GM12878 (cell line): ENCODE measurements around the gene CARD16. TPM values are rescaled to one million over a fixed set of nuclear protein-coding genes. Genes with fewer than 3 reads are reported as not detected.

Experiments used
- ATAC-seq: fragments of 200-7000 bp; cut with Tn5 transposase; 3 replicates; pipeline ENCODE4 v1.9.1; 2020; ENCODE audit warnings: mild to moderate bottlenecking, moderate library complexity
- BruUV-seq: library from RNA; stranded (reverse); fragments of 400-500 nt; replicated peaks from 2 replicates; lab custom pipeline; 2021; lab: Mats Ljungman, UMichigan
- CTCF ChIA-PET: fragments of 300-600 bp; sonication (Branson Sonifier 250); formaldehyde crosslinking; extraction: SDS; loops from one replicate; lab custom pipeline; 2021; ENCODE audit warnings: inconsistent platforms; lab: Yijun Ruan, JAX
- POLR2A ChIA-PET: fragments of 350-600 bp; formaldehyde crosslinking; extraction: SDS; loops from one replicate; lab custom pipeline; 2021; ENCODE audit warnings: inconsistent platforms; lab: Charles Lee
- RAD21 ChIA-PET: fragments of 300-600 bp; sonication (Branson Sonifier 250); formaldehyde crosslinking; loops from one replicate; lab custom pipeline; 2023; ENCODE audit warnings: antibody characterized with exemption; ENCODE audit not compliant: unreplicated experiment; lab: Charles Lee
- SMC1A ChIA-PET: fragments of 300-600 bp; sonication (Branson Sonifier 250); formaldehyde crosslinking; loops from one replicate; lab custom pipeline; 2023; ENCODE audit not compliant: unreplicated experiment, uncharacterized antibody; lab: Charles Lee
- DNase-seq: peaks from one replicate; pipeline ENCODE4 v3.0.0-alpha.2; 2011; ENCODE audit warnings: low read depth, low spot score
- FAIRE-seq: peaks from 3 replicates; lab custom pipeline; 2011; peaks lifted over from hg19 to GRCh38; lab: Jason Lieb, UNC
- H2AFZ ChIP-seq: 2 replicates; pipeline ENCODE4 v1.6.0; 2011; ENCODE audit warnings: low read depth, low read length, control low read depth; ENCODE audit not compliant: control insufficient read depth
- H3K27ac ChIP-seq: 2 replicates; pipeline ENCODE4 v1.5.1; 2011; ENCODE audit warnings: control low read depth; ENCODE audit not compliant: control insufficient read depth, insufficient read depth
- H3K27me3 ChIP-seq, 2 experiments: replicated peaks in 1 of 2; 2 replicates each; pipeline versions ENCODE4 v1.6.0 to v1.6.1; 2011; ENCODE audit warnings: low read length in 1 of 2; ENCODE audit not compliant: control insufficient read depth in 2 of 2, insufficient read depth in 2 of 2
- H3K36me3 ChIP-seq, 2 experiments: 2 replicates each; pipeline ENCODE4 v1.5.1; 2011; ENCODE audit warnings: low read length in 1 of 2; ENCODE audit not compliant: control insufficient read depth in 2 of 2, insufficient read depth in 2 of 2
- H3K4me1 ChIP-seq: 2 replicates; pipeline ENCODE4 v1.6.1; 2011; ENCODE audit warnings: mild to moderate bottlenecking, low read length, moderate library complexity, mixed read lengths; ENCODE audit not compliant: control insufficient read depth, insufficient read depth
- H3K4me2 ChIP-seq: 2 replicates; pipeline ENCODE4 v1.6.0; 2011; ENCODE audit warnings: control low read depth; ENCODE audit not compliant: control insufficient read depth, insufficient read depth
- H3K4me3 ChIP-seq: fragments of 200-600 bp; sonication (generic); 2 replicates; pipeline ENCODE4 v1.5.1; 2016
- H3K79me2 ChIP-seq: 2 replicates; pipeline ENCODE4 v1.6.0; 2011; ENCODE audit warnings: low read length; ENCODE audit not compliant: control insufficient read depth, insufficient read depth
- H3K9ac ChIP-seq: 2 replicates; pipeline ENCODE4 v1.8.0; 2011; ENCODE audit warnings: low read length, control low read depth, mixed read lengths; ENCODE audit not compliant: control insufficient read depth, insufficient read depth
- H3K9me3 ChIP-seq: replicated peaks from 3 replicates; pipeline ENCODE4 v1.5.1; 2011; ENCODE audit warnings: mild to moderate bottlenecking, low read length; ENCODE audit not compliant: control insufficient read depth, insufficient read depth
- H4K20me1 ChIP-seq: 2 replicates; pipeline ENCODE4 v1.6.0; 2011; ENCODE audit not compliant: control insufficient read depth, insufficient read depth
- EP300 ChIP-seq, 2 experiments: fragments of 150-350 bp in 1 of 2; IDR thresholded peaks; 2 replicates each; pipeline ENCODE4 v1.6.1; 2011 to 2012; ENCODE audit warnings: low read depth in 2 of 2, low read length in 2 of 2, borderline replicate concordance in 1 of 2, improper control_type of control experiment in 1 of 2, inconsistent platforms in 1 of 2; ENCODE audit not compliant: control insufficient read depth in 1 of 2
- ETV6 ChIP-seq, 2 experiments: fragments of 450-650 bp in 1 of 2; IDR thresholded peaks in 1 of 2; conservative IDR thresholded peaks in 1 of 2; 2 replicates each; pipeline ENCODE4 v1.6.1; 2014; ENCODE audit warnings: antibody characterized with exemption in 1 of 2, borderline replicate concordance in 1 of 2, low read depth in 1 of 2, mild to moderate bottlenecking in 1 of 2, moderate library complexity in 1 of 2
- GABPA ChIP-seq: IDR thresholded peaks from 2 replicates; pipeline ENCODE4 v1.6.1; 2014; ENCODE audit warnings: antibody characterized with exemption, low read depth, mild to moderate bottlenecking, inconsistent platforms
- HCFC1 ChIP-seq: fragments of 150-350 bp; IDR thresholded peaks from 2 replicates; pipeline ENCODE4 v1.6.1; 2014; ENCODE audit warnings: low read length
- JUNB ChIP-seq: IDR thresholded peaks from 2 replicates; pipeline ENCODE4 v1.6.1; 2016; ENCODE audit warnings: antibody characterized with exemption, mild to moderate bottlenecking
- KDM1A ChIP-seq: fragments of 200-600 bp; sonication (generic); IDR thresholded peaks from 2 replicates; pipeline ENCODE4 v1.6.1; 2016; ENCODE audit warnings: borderline replicate concordance
- MTA2 ChIP-seq: fragments of 450-650 bp; IDR thresholded peaks from 2 replicates; pipeline ENCODE4 v1.6.1; 2016; ENCODE audit warnings: low read depth, mild to moderate bottlenecking, moderate library complexity
- MYB ChIP-seq: fragments of 150-350 bp; IDR thresholded peaks from 2 replicates; pipeline ENCODE4 v1.6.1; 2014; ENCODE audit warnings: mild to moderate bottlenecking, low read depth, low read length, borderline replicate concordance
- NFYA ChIP-seq: IDR thresholded peaks from 2 replicates; pipeline ENCODE4 v1.6.1; 2011; ENCODE audit warnings: low read depth, mild to moderate bottlenecking, low read length, improper control_type of control experiment, borderline replicate concordance
- PAX5 ChIP-seq: IDR thresholded peaks from 2 replicates; pipeline ENCODE4 v1.6.1; 2011; ENCODE audit warnings: low read depth, low read length, borderline replicate concordance
- RBBP5 ChIP-seq: fragments of 200-600 bp; sonication (generic); conservative IDR thresholded peaks from 2 replicates; pipeline ENCODE4 v1.6.1; 2016
- RFX5 ChIP-seq: IDR thresholded peaks from 2 replicates; pipeline ENCODE4 v1.6.1; 2011; ENCODE audit warnings: low read depth, low read length, improper control_type of control experiment
- SIX5 ChIP-seq: IDR thresholded peaks from 2 replicates; pipeline ENCODE4 v1.6.1; 2011; ENCODE audit warnings: mild to moderate bottlenecking, low read depth, low read length, moderate library complexity; ENCODE audit not compliant: severe bottlenecking
- SRF ChIP-seq, 2 experiments: IDR thresholded peaks; 2 replicates each; pipeline ENCODE4 v1.6.1; 2011; ENCODE audit warnings: low read depth in 2 of 2, low read length in 2 of 2, mild to moderate bottlenecking in 1 of 2, moderate library complexity in 1 of 2
- STAT3 ChIP-seq: IDR thresholded peaks from 2 replicates; pipeline ENCODE4 v1.6.1; 2011; ENCODE audit warnings: low read depth, low read length, improper control_type of control experiment
- TAF1 ChIP-seq: IDR thresholded peaks from 2 replicates; pipeline ENCODE4 v1.6.1; 2011; ENCODE audit warnings: mild to moderate bottlenecking, low read depth, low read length, borderline replicate concordance
- YY1 ChIP-seq: IDR thresholded peaks from 2 replicates; pipeline ENCODE4 v1.6.1; 2011; ENCODE audit warnings: low read depth, mild to moderate bottlenecking, low read length
- ZZZ3 ChIP-seq: IDR thresholded peaks from 2 replicates; pipeline ENCODE4 v1.6.1; 2011; ENCODE audit warnings: low read depth; ENCODE audit not compliant: control insufficient read depth, insufficient read length
- WGBS: methylation state at CpG from one replicate; pipeline ENCODE4 v1.1.6; 2016; ENCODE audit warnings: low lambda C conversion rate; ENCODE audit not compliant: insufficient replicate concordance, insufficient coverage; ENCODE audit errors: missing lambda C conversion rate; 5-methylcytosine and 5-hydroxymethylcytosine counted together
- in situ Hi-C: fragments of 300-500 bp; cut with MboI; formaldehyde crosslinking; loops from 9 replicates; pipeline ENCODE4 v1.14.3; 2018; ENCODE audit warnings: mixed read lengths
- intact Hi-C: fragments of 100-400 bp; cut with micrococcal nuclease; formaldehyde crosslinking; loops from one replicate; pipeline ENCODE4 v1.14.2; 2022; ENCODE audit not compliant: unreplicated experiment
- polyA plus RNA-seq, 11 experiments: library from polyadenylated mRNA; depleted of rRNA in 4 of 11; unstranded in 6 of 11; stranded (reverse) in 5 of 11; fragments of >200 nt; fragmentation: Nextera tagmentation in 4 of 11; fragmentation: Illumina TruSeq in 1 of 11; extraction: Ambion mirVana in 4 of 11; extraction: Trizol in 1 of 11; gene quantifications; 1 replicate in 1 of 11; 2 replicates in 10 of 11; pipeline versions ENCODE4 v1.2.1 to v1.2.3, GENCODE V29; 2011 to 2016; ENCODE audit warnings: inconsistent platforms in 2 of 11, missing spikeins in 2 of 11, low read depth in 1 of 11
- total RNA-seq, 4 experiments: library from RNA; depleted of rRNA in 3 of 4; stranded (reverse); fragments of >200 nt in 3 of 4; fragmentation: Illumina TruSeq in 1 of 4; extraction: Trizol in 1 of 4; gene quantifications; 2 replicates each; pipeline versions ENCODE4 v1.2.1 to v1.2.3, GENCODE V29; 2013 to 2021
- TF ChIP-seq, protein P1 (sequence below): IDR thresholded peaks from 2 replicates; pipeline ENCODE4 v1.6.1; 2011; ENCODE audit warnings: low read depth, mild to moderate bottlenecking, low read length, moderate library complexity, borderline replicate concordance; ENCODE audit errors: extremely low read depth
- TF ChIP-seq, protein P2 (sequence below): fragments of 450-650 bp; IDR thresholded peaks from 2 replicates; pipeline ENCODE4 v1.6.1; 2017; ENCODE audit warnings: low read depth, mild to moderate bottlenecking, moderate library complexity

Gene CARD16
- total and polyA plus RNA-seq, 10 of the 15 experiments (the other 5 are each of a cell fraction or from before 2014, with no cell fraction given): 11.8 to 76.3 (median 25.9) TPM

DNA sequence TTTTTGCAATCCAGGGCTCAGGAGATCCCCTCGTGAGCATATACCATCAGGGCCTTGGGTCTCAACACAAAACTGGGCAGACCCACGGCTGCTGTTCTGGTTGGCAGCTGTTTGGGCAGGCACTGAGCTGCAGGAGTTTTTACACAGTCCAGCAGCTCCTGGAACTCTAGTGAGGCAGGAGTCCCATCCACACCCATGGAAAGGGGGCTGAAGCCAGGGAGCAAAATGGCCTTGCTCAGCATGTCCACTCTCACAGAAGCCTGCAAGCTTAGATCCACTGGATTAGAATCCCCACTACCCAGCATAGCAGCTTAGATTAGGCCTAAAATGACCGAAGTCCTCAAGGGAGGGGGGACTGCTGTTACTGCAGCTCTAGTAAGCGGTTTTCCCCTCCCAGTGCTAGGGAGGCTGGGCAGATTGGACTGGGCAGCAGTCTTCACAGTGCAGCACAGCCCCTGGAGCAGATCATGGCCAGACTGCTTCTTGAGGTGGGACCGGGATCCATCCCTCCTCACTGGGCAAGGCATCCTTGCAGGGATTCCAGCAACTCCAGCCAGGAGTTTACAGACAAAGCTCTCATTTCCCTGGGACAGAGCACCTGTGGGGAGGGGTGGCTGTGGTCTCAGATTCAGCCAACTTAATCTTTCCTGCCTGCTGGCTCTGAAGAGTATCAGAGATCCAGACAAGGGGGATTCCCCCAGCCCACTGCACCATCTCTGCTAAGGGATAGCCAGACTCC lies 36.4 kb upstream of the CARD16 start:
- Histone ChIP-seq H2AFZ (no peak overlapping the region), H3K4me3 (no peak overlapping the region), H3K27me3 (no peaks in the 10 kb centered on the region), H3K4me1 (no peaks in the 10 kb centered on the region), H4K20me1 (no peaks in the 10 kb centered on the region), H3K79me2 (no peaks in the 10 kb centered on the region), H3K9me3 (no peaks in the 10 kb centered on the region), H3K9ac (no peak overlapping the region), H3K36me3 (no peaks in the 10 kb centered on the region), H3K4me2 (no peak overlapping the region), H3K27ac (no peak overlapping the region)
- DNase-seq (no peak), ATAC-seq (no peak), FAIRE-seq (no peak)
- BruUV-seq: no TSS peak
- SMC1A ChIA-PET: no interaction called here
- CTCF ChIA-PET: no interaction called here
- TF ChIP-seq, protein P1, sequence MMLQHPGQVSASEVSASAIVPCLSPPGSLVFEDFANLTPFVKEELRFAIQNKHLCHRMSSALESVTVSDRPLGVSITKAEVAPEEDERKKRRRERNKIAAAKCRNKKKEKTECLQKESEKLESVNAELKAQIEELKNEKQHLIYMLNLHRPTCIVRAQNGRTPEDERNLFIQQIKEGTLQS: no peak
- TF ChIP-seq EP300 (IDR thresholded peaks at IDR 0.05; ENCODE audit: borderline replicate concordance in 1 of 2, control insufficient read depth in 1 of 2, low read depth in 2 of 2, low read length in 2 of 2) (no peak), STAT3 (no peak), SRF (IDR thresholded peaks at IDR 0.05; ENCODE audit: low read depth in 2 of 2, low read length in 2 of 2) (no peak), YY1 (no peak), PAX5 (no peak), RFX5 (no peak), RBBP5 (no peak), NFYA (no peak), SIX5 (no peak), MYB (no peak), HCFC1 (no peak), KDM1A (no peak), ZZZ3 (no peak), JUNB (no peak), GABPA (no peak), MTA2 (no peak), TAF1 (no peak), ETV6 (conservative IDR thresholded peaks at IDR 0.05 in 1 of 2, IDR thresholded peaks at IDR 0.05 in 1 of 2; ENCODE audit: borderline replicate concordance in 1 of 2, low read depth in 1 of 2) (no peak)
- TF ChIP-seq, protein P2, sequence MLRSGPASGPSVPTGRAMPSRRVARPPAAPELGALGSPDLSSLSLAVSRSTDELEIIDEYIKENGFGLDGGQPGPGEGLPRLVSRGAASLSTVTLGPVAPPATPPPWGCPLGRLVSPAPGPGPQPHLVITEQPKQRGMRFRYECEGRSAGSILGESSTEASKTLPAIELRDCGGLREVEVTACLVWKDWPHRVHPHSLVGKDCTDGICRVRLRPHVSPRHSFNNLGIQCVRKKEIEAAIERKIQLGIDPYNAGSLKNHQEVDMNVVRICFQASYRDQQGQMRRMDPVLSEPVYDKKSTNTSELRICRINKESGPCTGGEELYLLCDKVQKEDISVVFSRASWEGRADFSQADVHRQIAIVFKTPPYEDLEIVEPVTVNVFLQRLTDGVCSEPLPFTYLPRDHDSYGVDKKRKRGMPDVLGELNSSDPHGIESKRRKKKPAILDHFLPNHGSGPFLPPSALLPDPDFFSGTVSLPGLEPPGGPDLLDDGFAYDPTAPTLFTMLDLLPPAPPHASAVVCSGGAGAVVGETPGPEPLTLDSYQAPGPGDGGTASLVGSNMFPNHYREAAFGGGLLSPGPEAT: no peak
- POLR2A ChIA-PET: no interaction called here
- 32% methylated on average over 5 of the region's 5 CpGs for WGBS
- RAD21 ChIA-PET: no interaction called here
- intact Hi-C loops: no loop called here
- in situ Hi-C loops: no loop called here
